C4-2B (cell line): ENCODE measurements around the gene CDH8.
A peak's percentile ranks its signal among the peaks of the same experiment; 100 is the strongest.

ENCODE experiments used
- H3K27ac ChIP-seq: fragments of 450-650 bp; 2 replicates; pipeline ENCODE4 v1.5.1; 2017
- ZFX ChIP-seq: fragments of 450-650 bp; IDR thresholded peaks from 2 replicates; pipeline ENCODE4 v1.6.1; 2017
- TF ChIP-seq, protein P1 (sequence below): fragments of 450-650 bp; conservative IDR thresholded peaks from 2 replicates; pipeline ENCODE4 v1.5.1; 2017; ENCODE audit warnings: mild to moderate bottlenecking

CDH8 gene

DNA sequence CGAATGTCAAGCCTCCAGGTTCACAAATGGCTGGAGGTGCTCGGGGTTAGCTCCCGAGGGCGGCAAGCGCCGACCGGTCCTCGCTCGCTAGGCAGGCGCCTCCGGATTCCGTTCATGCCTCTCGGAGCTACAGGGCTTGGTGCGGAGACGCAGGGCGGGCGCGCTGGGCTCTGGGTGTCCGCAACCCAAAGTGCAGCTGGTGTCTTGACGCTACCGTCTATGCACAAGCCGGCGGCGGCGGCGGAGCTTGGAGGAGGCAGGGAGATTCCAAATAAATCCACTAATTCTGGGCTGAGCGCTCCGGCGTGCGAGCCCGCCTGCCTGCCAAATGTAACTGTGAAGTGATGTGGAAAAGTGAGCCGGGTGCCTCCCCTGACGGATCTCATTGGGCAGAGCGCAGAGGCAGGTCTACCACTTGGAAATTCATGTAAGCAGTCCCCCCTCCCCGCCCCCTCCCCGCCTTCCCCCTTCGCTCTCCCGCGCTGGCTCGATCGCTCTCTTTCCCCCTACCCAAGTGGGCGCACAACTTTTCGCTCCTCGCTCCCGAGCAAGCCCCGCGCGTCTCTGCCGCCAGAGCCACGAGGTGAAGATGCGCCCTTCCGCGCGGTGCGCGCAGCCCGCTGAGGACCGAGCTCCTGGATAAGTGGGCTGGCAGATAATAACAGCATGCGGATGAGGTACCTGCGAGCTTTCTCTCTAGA, at the start of gene CDH8:
TSS of gene CDH8 (minus strand) at position 338 of the 701 bp plus-strand sequence. CDS start 15,035 bp downstream, outside the sequence.
- TF ChIP-seq, protein P1, sequence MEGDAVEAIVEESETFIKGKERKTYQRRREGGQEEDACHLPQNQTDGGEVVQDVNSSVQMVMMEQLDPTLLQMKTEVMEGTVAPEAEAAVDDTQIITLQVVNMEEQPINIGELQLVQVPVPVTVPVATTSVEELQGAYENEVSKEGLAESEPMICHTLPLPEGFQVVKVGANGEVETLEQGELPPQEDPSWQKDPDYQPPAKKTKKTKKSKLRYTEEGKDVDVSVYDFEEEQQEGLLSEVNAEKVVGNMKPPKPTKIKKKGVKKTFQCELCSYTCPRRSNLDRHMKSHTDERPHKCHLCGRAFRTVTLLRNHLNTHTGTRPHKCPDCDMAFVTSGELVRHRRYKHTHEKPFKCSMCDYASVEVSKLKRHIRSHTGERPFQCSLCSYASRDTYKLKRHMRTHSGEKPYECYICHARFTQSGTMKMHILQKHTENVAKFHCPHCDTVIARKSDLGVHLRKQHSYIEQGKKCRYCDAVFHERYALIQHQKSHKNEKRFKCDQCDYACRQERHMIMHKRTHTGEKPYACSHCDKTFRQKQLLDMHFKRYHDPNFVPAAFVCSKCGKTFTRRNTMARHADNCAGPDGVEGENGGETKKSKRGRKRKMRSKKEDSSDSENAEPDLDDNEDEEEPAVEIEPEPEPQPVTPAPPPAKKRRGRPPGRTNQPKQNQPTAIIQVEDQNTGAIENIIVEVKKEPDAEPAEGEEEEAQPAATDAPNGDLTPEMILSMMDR = no peak
- TF ChIP-seq ZFX = no peak
- no peak within 1 kb of the TSS for H3K27ac ChIP-seq

DNA sequence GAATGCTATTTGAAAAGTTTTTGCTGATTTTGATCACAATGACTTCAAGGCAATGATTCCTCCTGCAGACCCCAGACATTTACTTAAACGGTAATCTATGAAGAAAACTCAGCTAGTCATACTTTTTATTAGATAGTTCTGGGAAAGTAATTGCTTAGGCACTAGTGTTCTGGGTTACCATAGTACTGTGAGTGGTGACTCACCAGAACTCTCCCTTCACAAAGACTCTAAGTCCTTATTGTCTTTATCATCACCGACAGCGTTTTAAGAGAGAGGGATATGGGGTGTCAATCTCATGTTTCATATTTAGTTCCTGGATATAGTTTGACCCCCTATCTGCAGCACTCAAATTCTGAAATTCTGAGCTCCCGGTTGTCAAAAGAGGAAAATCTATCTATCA, 43.0 kb upstream of the CDH8 start:
- no peak overlapping the region for H3K27ac ChIP-seq
- TF ChIP-seq, protein P1 = no peak
- no peak for TF ChIP-seq ZFX

DNA sequence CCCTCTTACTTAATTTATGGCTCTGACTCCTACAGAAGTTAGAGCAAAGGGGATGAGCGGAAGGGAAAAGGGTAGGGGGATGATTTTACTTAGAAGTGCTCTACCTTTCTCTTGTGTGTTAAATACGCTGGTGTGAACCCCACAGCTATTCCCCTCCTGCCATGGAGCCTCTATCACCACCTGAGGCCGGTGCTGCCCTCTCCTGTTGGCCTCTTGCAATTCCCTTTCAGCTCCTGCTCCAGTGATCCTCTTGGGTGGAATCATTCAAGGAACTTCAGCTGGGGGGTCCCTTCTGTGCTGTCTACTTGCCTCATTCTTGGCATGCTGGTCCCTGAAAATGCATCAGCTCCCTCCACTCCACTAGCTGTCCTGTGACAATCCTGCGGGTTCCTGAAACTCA, 41.8 kb upstream of the CDH8 start:
- H3K27ac ChIP-seq = no peak overlapping the region
- TF ChIP-seq ZFX = no peak
- TF ChIP-seq, protein P1 = peak; percentile 51

- TF ChIP-seq, protein P1 = no peak
- no peak for TF ChIP-seq ZFX
- H3K27ac ChIP-seq = no peak overlapping the region
These were observed 40.6 kb upstream of the CDH8 start for GRCh38 chr16:62076886-62077285.

GRCh38 chr16:62068747-62069146, 32.5 kb upstream of the CDH8 start:
- TF ChIP-seq, protein P1 = peak; percentile 64
- no peak for TF ChIP-seq ZFX
- H3K27ac ChIP-seq = no peak overlapping the region

- TF ChIP-seq, protein P1 = no peak
- TF ChIP-seq ZFX = no peak
- H3K27ac ChIP-seq = no peak overlapping the region
These were observed 31.7 kb upstream of the CDH8 start for GRCh38 chr16:62067981-62068380.

DNA sequence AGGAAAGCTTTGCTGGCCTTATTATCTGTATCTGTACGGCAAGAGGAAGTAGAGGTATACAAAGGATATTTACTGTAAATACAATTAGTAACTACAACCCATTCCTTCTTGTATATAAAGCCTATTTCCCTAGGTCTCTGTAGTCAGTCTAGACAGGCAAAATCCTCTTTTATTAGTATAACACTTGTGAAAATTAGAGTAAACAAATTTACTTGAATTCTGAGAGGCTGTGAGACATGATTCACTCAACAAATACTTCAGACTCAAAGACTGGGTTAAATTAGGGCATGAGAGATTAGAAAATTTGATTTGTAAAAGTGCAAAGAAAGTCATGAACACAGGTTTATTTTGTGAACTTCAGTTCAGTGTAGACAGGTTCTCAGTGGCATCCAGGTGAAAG, 30.9 kb upstream of the CDH8 start:
- no peak for TF ChIP-seq ZFX
- TF ChIP-seq, protein P1 = no peak
- H3K27ac ChIP-seq = no peak overlapping the region
